Right lobe of liver (tissue), 4 donors: ENCODE measurements around the gene C5orf46.

ENCODE experiments used
- POLR2A ChIP-seq: fragments of 450-650 bp; IDR thresholded peaks from one replicate; pipeline ENCODE4 v1.6.1; 2017; ENCODE audit warnings: antibody characterized with exemption, mild to moderate bottlenecking
- TF ChIP-seq, protein P1 (sequence below), 4 donors: fragments of 200-600 bp in 3 of 4; fragments of 450-650 bp in 1 of 4; IDR thresholded peaks; one replicate each; pipeline versions ENCODE4 v1.5.1 to v1.8.0; 2016 to 2022; ENCODE audit warnings: antibody characterized with exemption in 4 of 4, mild to moderate bottlenecking in 2 of 4
- donor health status: DM: no; HTN: no; CAD: no.
- donor health status: DM: no; HTN: no; CAD: no.
- donor health status: DM: no; HTN: yes; CAD: no.

DNA sequence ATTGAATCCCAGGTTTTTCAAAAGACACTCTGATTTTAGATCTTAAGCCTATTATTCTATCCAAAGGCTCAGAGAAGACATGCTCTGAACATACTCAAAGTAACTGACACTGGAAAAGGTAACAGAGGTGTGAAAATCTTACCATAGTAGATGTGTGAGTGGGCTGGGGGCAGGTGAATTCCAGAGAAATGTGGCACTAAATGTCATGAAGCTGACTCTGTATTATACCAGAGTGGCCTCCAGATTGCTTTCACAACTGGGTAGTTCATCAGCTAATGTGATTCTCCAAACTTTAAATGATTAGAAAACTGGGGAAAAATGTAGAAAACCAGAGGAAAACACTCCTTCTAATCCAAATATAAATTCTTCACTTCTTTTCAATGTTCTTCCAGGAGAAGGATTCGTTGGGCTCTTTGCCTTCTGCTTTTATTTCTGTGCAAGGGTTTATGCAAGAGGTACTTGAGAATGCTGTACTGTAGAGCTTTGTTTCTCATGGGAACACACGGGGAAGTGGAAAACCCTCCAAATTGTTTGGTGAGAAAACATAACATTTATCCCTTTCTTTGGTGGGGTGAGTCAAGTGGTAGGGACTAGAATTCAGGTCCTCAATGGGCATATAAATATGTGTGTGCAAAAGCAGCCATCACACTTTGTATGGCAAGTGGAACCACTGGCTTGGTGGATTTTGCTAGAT is 28.1 kb downstream of the C5orf46 start, which contains the start of gene SCGB3A2:
- TF ChIP-seq, protein P1, sequence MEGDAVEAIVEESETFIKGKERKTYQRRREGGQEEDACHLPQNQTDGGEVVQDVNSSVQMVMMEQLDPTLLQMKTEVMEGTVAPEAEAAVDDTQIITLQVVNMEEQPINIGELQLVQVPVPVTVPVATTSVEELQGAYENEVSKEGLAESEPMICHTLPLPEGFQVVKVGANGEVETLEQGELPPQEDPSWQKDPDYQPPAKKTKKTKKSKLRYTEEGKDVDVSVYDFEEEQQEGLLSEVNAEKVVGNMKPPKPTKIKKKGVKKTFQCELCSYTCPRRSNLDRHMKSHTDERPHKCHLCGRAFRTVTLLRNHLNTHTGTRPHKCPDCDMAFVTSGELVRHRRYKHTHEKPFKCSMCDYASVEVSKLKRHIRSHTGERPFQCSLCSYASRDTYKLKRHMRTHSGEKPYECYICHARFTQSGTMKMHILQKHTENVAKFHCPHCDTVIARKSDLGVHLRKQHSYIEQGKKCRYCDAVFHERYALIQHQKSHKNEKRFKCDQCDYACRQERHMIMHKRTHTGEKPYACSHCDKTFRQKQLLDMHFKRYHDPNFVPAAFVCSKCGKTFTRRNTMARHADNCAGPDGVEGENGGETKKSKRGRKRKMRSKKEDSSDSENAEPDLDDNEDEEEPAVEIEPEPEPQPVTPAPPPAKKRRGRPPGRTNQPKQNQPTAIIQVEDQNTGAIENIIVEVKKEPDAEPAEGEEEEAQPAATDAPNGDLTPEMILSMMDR (IDR thresholded peaks at IDR 0.05), result no peak
- no peak for TF ChIP-seq POLR2A
